OCI-LY3 (cell line): ENCODE results near the gene AGMAT.

Experiments
- H2AFZ ChIP-seq: fragments of 200-600, 300-600 bp; shearing (Covaris generic); 2 replicates; pipeline ENCODE4 v1.6.0; 2014; ENCODE audit warnings: antibody characterized with exemption, low read depth, low read length
- H3K27ac ChIP-seq: fragments of 200-600, 300-600 bp; sonication (generic); 2 replicates; pipeline ENCODE4 v1.5.1; 2014; ENCODE audit warnings: mild to moderate bottlenecking, low read length, moderate library complexity, mixed read lengths
- H3K27me3 ChIP-seq: fragments of 200-600, 300-600 bp; sonication (generic); 2 replicates; pipeline ENCODE4 v1.6.1; 2014; ENCODE audit warnings: low read depth, low read length, mixed read lengths
- H3K36me3 ChIP-seq: fragments of 200-600, 300-600 bp; sonication (generic); replicated peaks from 2 replicates; pipeline ENCODE3; 2014; ENCODE audit warnings: low read depth, low read length, mixed read lengths
- H3K4me1 ChIP-seq: fragments of 300-600, 200-600 bp; sonication (generic); 2 replicates; pipeline ENCODE4 v1.6.1; 2014; ENCODE audit warnings: low read length, mixed read lengths
- H3K4me2 ChIP-seq: fragments of 200-600, 300-600 bp; sonication (generic); 2 replicates; pipeline ENCODE4 v1.6.1; 2014; ENCODE audit warnings: low read length, mixed read lengths
- H3K4me3 ChIP-seq: fragments of 300-600, 200-600 bp; sonication (generic); 2 replicates; pipeline ENCODE4 v1.5.1; 2014; ENCODE audit warnings: antibody characterized with exemption, mild to moderate bottlenecking, low read length, moderate library complexity
- H3K79me2 ChIP-seq: fragments of 300-600, 200-600 bp; shearing (Covaris generic); 2 replicates; pipeline ENCODE4 v1.6.1; 2014; ENCODE audit warnings: mild to moderate bottlenecking, low read length, mixed read lengths
- H3K9ac ChIP-seq: fragments of 300-600, 200-600 bp; shearing (Covaris generic); 2 replicates; pipeline ENCODE4 v1.6.0; 2014; ENCODE audit warnings: mild to moderate bottlenecking, low read length, moderate library complexity
- H3K9me3 ChIP-seq: fragments of 200-600, 300-600 bp; shearing (Covaris generic); 2 replicates; pipeline ENCODE4 v1.6.1; 2014; ENCODE audit warnings: low read length, mixed read lengths; ENCODE audit not compliant: insufficient read depth
- H4K20me1 ChIP-seq: fragments of 200-600, 300-600 bp; sonication (generic); 2 replicates; pipeline ENCODE4 v1.6.1; 2016; ENCODE audit warnings: low read length, mixed read lengths; ENCODE audit not compliant: insufficient read depth
- EZH2phosphoT487 ChIP-seq: fragments of 200-600 bp; shearing (Covaris generic); IDR thresholded peaks from 2 replicates; pipeline ENCODE4 v1.6.1; 2018; ENCODE audit warnings: antibody characterized with exemption, mixed run types, low read depth
- TF ChIP-seq, protein P1 (sequence below): fragments of 200-600, 300-600 bp; sonication (generic); IDR thresholded peaks from 2 replicates; pipeline ENCODE4 v1.5.1; 2014; ENCODE audit warnings: antibody characterized with exemption, low read length, low read depth

Gene AGMAT

DNA sequence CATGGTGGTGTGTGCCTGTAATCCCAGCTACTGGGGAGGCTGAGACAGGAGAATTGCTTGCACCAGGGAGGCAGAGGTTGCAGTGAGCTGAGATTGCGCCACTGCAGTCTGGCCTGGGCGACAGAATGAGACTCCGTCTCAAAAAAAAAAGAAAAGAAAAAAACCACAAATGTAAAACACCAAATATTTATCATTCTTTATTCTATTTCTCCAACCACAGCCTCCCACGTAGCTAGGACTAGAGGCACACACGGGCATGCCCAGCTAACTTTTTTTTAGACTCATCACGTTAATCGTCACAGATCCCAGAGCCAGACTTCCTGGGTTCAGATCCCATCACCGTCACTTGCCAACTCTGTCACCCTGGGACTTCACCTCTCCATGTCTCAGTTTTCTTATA is 44.7 kb downstream of the AGMAT start:
- Histone ChIP-seq H3K27ac (no peak overlapping the region), H3K4me1 (no peaks in the 10 kb centered on the region), H3K4me2 (no peak overlapping the region), H3K9me3 (no peaks in the 10 kb centered on the region), H3K79me2 (no peaks in the 10 kb centered on the region), H4K20me1 (no peaks in the 10 kb centered on the region), H3K27me3 (no peaks in the 10 kb centered on the region), H2AFZ (no peak overlapping the region), H3K4me3 (no peak overlapping the region), H3K9ac (no peak overlapping the region), H3K36me3 (peaks cover 2% of the 10 kb centered on the region)
- TF ChIP-seq, protein P1, sequence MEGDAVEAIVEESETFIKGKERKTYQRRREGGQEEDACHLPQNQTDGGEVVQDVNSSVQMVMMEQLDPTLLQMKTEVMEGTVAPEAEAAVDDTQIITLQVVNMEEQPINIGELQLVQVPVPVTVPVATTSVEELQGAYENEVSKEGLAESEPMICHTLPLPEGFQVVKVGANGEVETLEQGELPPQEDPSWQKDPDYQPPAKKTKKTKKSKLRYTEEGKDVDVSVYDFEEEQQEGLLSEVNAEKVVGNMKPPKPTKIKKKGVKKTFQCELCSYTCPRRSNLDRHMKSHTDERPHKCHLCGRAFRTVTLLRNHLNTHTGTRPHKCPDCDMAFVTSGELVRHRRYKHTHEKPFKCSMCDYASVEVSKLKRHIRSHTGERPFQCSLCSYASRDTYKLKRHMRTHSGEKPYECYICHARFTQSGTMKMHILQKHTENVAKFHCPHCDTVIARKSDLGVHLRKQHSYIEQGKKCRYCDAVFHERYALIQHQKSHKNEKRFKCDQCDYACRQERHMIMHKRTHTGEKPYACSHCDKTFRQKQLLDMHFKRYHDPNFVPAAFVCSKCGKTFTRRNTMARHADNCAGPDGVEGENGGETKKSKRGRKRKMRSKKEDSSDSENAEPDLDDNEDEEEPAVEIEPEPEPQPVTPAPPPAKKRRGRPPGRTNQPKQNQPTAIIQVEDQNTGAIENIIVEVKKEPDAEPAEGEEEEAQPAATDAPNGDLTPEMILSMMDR: no peak
- TF ChIP-seq EZH2phosphoT487: no peak

DNA sequence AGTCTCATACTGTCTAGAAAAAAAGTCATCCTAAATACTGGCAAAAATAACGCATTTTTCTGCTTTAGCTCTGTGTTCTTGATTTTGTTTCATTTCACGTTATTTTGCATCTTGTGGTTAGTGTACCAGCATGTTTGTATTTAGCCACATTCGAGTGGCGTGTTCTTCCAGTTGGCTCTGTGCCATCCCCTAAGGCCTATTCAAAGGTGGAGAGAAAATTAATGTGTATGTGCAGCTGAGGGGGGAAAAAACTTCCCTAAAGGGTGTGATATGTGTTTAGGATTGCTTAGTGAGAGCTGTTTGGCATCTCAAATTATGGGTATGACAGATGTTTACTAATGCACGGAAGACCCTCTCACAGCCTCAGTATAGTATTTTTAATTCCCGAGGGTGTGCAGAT is 46.1 kb downstream of the AGMAT start:
- no peak for TF ChIP-seq EZH2phosphoT487
- TF ChIP-seq, protein P1: no peak
- Histone ChIP-seq H3K9me3 (no peaks in the 10 kb centered on the region), H3K4me1 (no peaks in the 10 kb centered on the region), H3K27me3 (no peaks in the 10 kb centered on the region), H3K4me3 (no peak overlapping the region), H3K9ac (no peak overlapping the region), H3K79me2 (no peaks in the 10 kb centered on the region), H2AFZ (no peak overlapping the region), H3K4me2 (no peak overlapping the region), H4K20me1 (no peaks in the 10 kb centered on the region), H3K36me3 (peaks cover 4% of the 10 kb centered on the region), H3K27ac (no peak overlapping the region)

DNA sequence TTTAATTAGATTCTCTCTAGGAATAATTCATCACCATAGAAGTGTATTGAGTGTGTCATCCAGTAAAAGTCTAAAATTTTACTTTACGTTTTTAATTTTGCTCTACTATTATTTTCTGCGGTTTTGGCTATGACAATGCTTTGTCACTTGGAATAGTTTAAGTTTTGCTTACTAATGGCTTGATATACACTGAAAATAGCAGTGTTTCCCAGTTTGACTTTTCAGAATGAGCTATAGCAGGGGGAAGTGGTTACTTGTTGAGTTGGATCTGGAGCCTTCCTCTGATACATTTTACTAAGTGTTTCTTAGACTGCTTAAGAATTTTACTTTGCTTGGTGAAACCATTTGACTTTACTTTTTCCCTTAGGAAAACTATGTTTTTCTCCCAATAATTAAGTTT is 53.2 kb downstream of the AGMAT start:
- no peak overlapping the region for H3K27ac ChIP-seq
- H4K20me1 ChIP-seq: no peaks in the 10 kb centered on the region
- TF ChIP-seq EZH2phosphoT487: no peak
- TF ChIP-seq, protein P1: no peak
- H3K27me3 ChIP-seq: no peaks in the 10 kb centered on the region
- 0 out of 2 replicates have a peak overlapping the region, but pooled peaks have one; percentile 17 for H3K4me2 ChIP-seq
- H3K36me3 ChIP-seq: peaks cover 4% of the 10 kb centered on the region
- no peak overlapping the region for H2AFZ ChIP-seq
- H3K79me2 ChIP-seq: peaks cover 14% of the 10 kb centered on the region
- peaks cover 22% of the 10 kb centered on the region for H3K4me1 ChIP-seq
- no peaks in the 10 kb centered on the region for H3K9me3 ChIP-seq
- H3K9ac ChIP-seq: no peak overlapping the region
- no peak overlapping the region for H3K4me3 ChIP-seq

DNA sequence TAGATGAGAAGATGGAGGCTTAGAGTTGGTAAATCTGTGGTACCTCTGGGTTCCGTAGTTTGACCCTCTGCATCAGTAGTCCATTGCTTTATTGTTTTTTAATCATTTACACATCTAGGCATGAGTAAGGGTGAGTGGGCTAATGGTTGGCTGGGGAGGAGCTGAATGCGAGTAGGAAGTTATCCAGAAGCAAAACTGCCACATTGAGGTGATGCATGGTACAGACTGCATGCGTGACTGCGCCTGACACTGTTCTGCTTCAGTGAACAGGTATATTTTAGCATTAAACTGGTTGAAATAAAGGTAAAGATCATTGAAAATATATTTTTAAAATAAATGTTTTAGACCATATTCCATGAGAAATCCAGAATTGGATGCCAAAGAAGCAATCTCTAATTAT is 53.8 kb downstream of the AGMAT start:
- Histone ChIP-seq H3K4me2 (no peak overlapping the region), H3K27me3 (no peaks in the 10 kb centered on the region), H3K4me1 (peaks cover 23% of the 10 kb centered on the region), H3K9ac (no peak overlapping the region), H3K27ac (no peak overlapping the region), H4K20me1 (no peaks in the 10 kb centered on the region), H2AFZ (no peak overlapping the region), H3K4me3 (no peak overlapping the region), H3K79me2 (peaks cover 14% of the 10 kb centered on the region), H3K9me3 (no peaks in the 10 kb centered on the region), H3K36me3 (peaks cover 4% of the 10 kb centered on the region)
- TF ChIP-seq EZH2phosphoT487: no peak
- TF ChIP-seq, protein P1: no peak
